A549 (cell line): ENCODE data around the gene MCM3AP. TPM values are rescaled to one million over a fixed set of nuclear protein-coding genes. Genes with fewer than 3 reads are reported as not detected.

Source experiments
- ATAC-seq, 2 experiments: fragments of 200-7000 bp in 1 of 2; fragments of >200 bp in 1 of 2; cut with Nextera tagmentation in 1 of 2; cut with Tn5 transposase in 1 of 2; 3 replicates each; pipeline versions ENCODE4 v1.8.0 to v1.9.1; 2018 to 2020; ENCODE audit warnings: mild to moderate bottlenecking in 1 of 2, moderate library complexity in 1 of 2
- CTCF ChIA-PET: fragments of 300-600 bp; sonication (Branson Sonifier 250); formaldehyde crosslinking; extraction: SDS; loops from one replicate; lab custom pipeline; 2021; ENCODE audit warnings: antibody characterized with exemption, inconsistent platforms; lab: Yijun Ruan, JAX
- POLR2A ChIA-PET: fragments of 350-600 bp; formaldehyde crosslinking; extraction: SDS; loops from one replicate; lab custom pipeline; 2021; ENCODE audit warnings: antibody characterized with exemption, inconsistent platforms; lab: Yijun Ruan, JAX
- DNase-seq, 2 experiments: peaks; one replicate each; pipeline versions ENCODE4 v3.0.0 to v3.0.0-alpha.2; 2011 to 2016; ENCODE audit warnings: low read depth in 1 of 2, low spot score in 1 of 2
- FAIRE-seq: peaks from 2 replicates; lab custom pipeline; 2011; peaks lifted over from hg19 to GRCh38; lab: Jason Lieb, UNC
- H3K27ac ChIP-seq, 2 experiments: fragments of >200 bp; sonication (Bioruptor Twin); formaldehyde crosslinking; 3 replicates each; pipeline ENCODE4 v1.5.1; 2016 to 2017
- H3K4me1 ChIP-seq: fragments of >200 bp; sonication (Bioruptor Twin); formaldehyde crosslinking; 3 replicates; pipeline ENCODE4 v1.6.1; 2016
- H3K4me2 ChIP-seq: fragments of >200 bp; sonication (Bioruptor Twin); formaldehyde crosslinking; 3 replicates; pipeline ENCODE4 v1.6.1; 2016
- H3K4me3 ChIP-seq: fragments of >200 bp; sonication (Bioruptor Twin); formaldehyde crosslinking; 3 replicates; pipeline ENCODE4 v1.5.1; 2016
- H3K9me3 ChIP-seq: fragments of >200 bp; sonication (Bioruptor Twin); formaldehyde crosslinking; 3 replicates; pipeline ENCODE4 v1.6.1; 2016
- BCL3 ChIP-seq: fragments of >200 bp; sonication (Bioruptor Twin); formaldehyde crosslinking; IDR thresholded peaks from 3 replicates; pipeline ENCODE4 v1.6.1; 2016
- BHLHE40 ChIP-seq: IDR thresholded peaks from 2 replicates; pipeline ENCODE4 v1.6.1; 2012; ENCODE audit warnings: low read depth, low read length, inconsistent platforms
- CEBPB ChIP-seq, 2 experiments: fragments of >200 bp in 1 of 2; sonication (Bioruptor Twin) in 1 of 2; formaldehyde crosslinking in 1 of 2; IDR thresholded peaks; 2 replicates each; pipeline ENCODE4 v1.6.1; 2012 to 2016
- CHD2 ChIP-seq: fragments of 150-350 bp; IDR thresholded peaks from 2 replicates; pipeline ENCODE4 v1.6.1; 2014; ENCODE audit warnings: low read length; ENCODE audit not compliant: partially characterized antibody
- CHD4 ChIP-seq: fragments of 200-600 bp; sonication (generic); IDR thresholded peaks from 2 replicates; pipeline ENCODE4 v1.6.1; 2016; ENCODE audit warnings: antibody characterized with exemption, mild to moderate bottlenecking, borderline replicate concordance
- E2F6 ChIP-seq: IDR thresholded peaks from 2 replicates; pipeline ENCODE4 v1.6.1; 2012; ENCODE audit warnings: low read depth, borderline replicate concordance
- EHF ChIP-seq: fragments of 250-450 bp; sonication (Bioruptor Pico); IDR thresholded peaks from 2 replicates; pipeline ENCODE4 v1.5.0; 2020; ENCODE audit warnings: mild to moderate bottlenecking
- EHMT2 ChIP-seq: fragments of 200-600 bp; sonication (generic); IDR thresholded peaks from 2 replicates; pipeline ENCODE4 v1.6.1; 2016; ENCODE audit warnings: antibody characterized with exemption, low read depth, mild to moderate bottlenecking, moderate library complexity
- ESRRA ChIP-seq: fragments of 150-350 bp; IDR thresholded peaks from 2 replicates; pipeline ENCODE4 v1.6.1; 2014; ENCODE audit warnings: mild to moderate bottlenecking, low read length, borderline replicate concordance
- FOSB ChIP-seq: fragments of 250-450 bp; sonication (Bioruptor Pico); IDR thresholded peaks from 2 replicates; pipeline ENCODE4 v1.5.0; 2020; ENCODE audit warnings: mild to moderate bottlenecking, moderate library complexity
- FOXS1 ChIP-seq: fragments of 250-450 bp; sonication (Bioruptor Pico); IDR thresholded peaks from 2 replicates; pipeline ENCODE4 v1.5.0; 2020; ENCODE audit warnings: mild to moderate bottlenecking, moderate library complexity
- HDAC2 ChIP-seq: fragments of 200-600 bp; sonication (generic); IDR thresholded peaks from 2 replicates; pipeline ENCODE4 v1.6.1; 2016
- HES2 ChIP-seq: fragments of >200 bp; sonication (Bioruptor Twin); formaldehyde crosslinking; IDR thresholded peaks from 2 replicates; pipeline ENCODE4 v1.6.1; 2016
- HEYL ChIP-seq: fragments of 250-450 bp; sonication (Bioruptor Pico); IDR thresholded peaks from 2 replicates; pipeline ENCODE4 v1.8.0; 2021; ENCODE audit warnings: mild to moderate bottlenecking, moderate library complexity
- HOXA7 ChIP-seq: fragments of 250-450 bp; sonication (Bioruptor Pico); IDR thresholded peaks from 2 replicates; pipeline ENCODE4 v1.5.0; 2020; ENCODE audit warnings: mild to moderate bottlenecking, moderate library complexity
- HOXB13 ChIP-seq: fragments of 250-450 bp; sonication (Bioruptor Pico); IDR thresholded peaks from 2 replicates; pipeline ENCODE4 v1.5.0; 2020; ENCODE audit warnings: low read depth, mild to moderate bottlenecking, moderate library complexity
- HOXB5 ChIP-seq: fragments of 250-450 bp; sonication (Bioruptor Pico); IDR thresholded peaks from 2 replicates; pipeline ENCODE4 v1.5.0; 2020; ENCODE audit warnings: mild to moderate bottlenecking, moderate library complexity
- JUN ChIP-seq, 2 experiments: fragments of >200 bp; sonication (Bioruptor Twin); formaldehyde crosslinking; IDR thresholded peaks; 2 replicates in 1 of 2; 3 replicates in 1 of 2; pipeline ENCODE4 v1.6.1; 2016 to 2017
- MAFK ChIP-seq: fragments of 450-650 bp; IDR thresholded peaks from 2 replicates; pipeline ENCODE4 v1.6.1; 2014; ENCODE audit not compliant: partially characterized antibody
- MAZ ChIP-seq: fragments of 150-350 bp; IDR thresholded peaks from 2 replicates; pipeline ENCODE4 v1.6.1; 2014; ENCODE audit warnings: antibody characterized with exemption, low read depth, low read length, borderline replicate concordance
- NR3C1 ChIP-seq: fragments of >200 bp; sonication (Bioruptor Twin); formaldehyde crosslinking; IDR thresholded peaks from 3 replicates; pipeline ENCODE4 v1.6.1; 2017
- POLR2AphosphoS2 ChIP-seq: conservative IDR thresholded peaks from 2 replicates; pipeline ENCODE4 v1.6.1; 2012; ENCODE audit warnings: low read length, improper control_type of control experiment, inconsistent platforms
- RARB ChIP-seq: fragments of 250-450 bp; sonication (Bioruptor Pico); IDR thresholded peaks from 2 replicates; pipeline ENCODE4 v1.8.0; 2021; ENCODE audit warnings: mild to moderate bottlenecking, moderate library complexity
- REST ChIP-seq: fragments of 200-600 bp; sonication (generic); IDR thresholded peaks from 2 replicates; pipeline ENCODE4 v1.6.1; 2016; ENCODE audit warnings: antibody characterized with exemption, mild to moderate bottlenecking, moderate library complexity
- SREBF2 ChIP-seq: fragments of 450-650 bp; IDR thresholded peaks from 2 replicates; pipeline ENCODE4 v1.6.1; 2014; ENCODE audit warnings: mild to moderate bottlenecking, moderate library complexity
- ZFP36 ChIP-seq: fragments of 450-650 bp; IDR thresholded peaks from 2 replicates; pipeline ENCODE4 v1.6.1; 2014; ENCODE audit warnings: borderline replicate concordance; ENCODE audit not compliant: partially characterized antibody
- ZNF302 ChIP-seq: fragments of 250-450 bp; sonication (Bioruptor Pico); IDR thresholded peaks from 2 replicates; pipeline ENCODE4 v1.9.0; 2021; ENCODE audit warnings: inconsistent platforms, mild to moderate bottlenecking, moderate library complexity
- WGBS: methylation state at CpG from one replicate; pipeline ENCODE4 v1.1.6; 2017; ENCODE audit errors: missing lambda C conversion rate; 5-methylcytosine and 5-hydroxymethylcytosine counted together
- polyA plus RNA-seq, 4 experiments: library from polyadenylated mRNA; depleted of rRNA in 3 of 4; stranded (reverse); fragments of >200 nt; fragmentation: RNase III in 1 of 4; extraction: RNeasy Plus Mini Kit Qiagen cat#74134 plus additional on column Dnase treatment in 1 of 4; gene quantifications; 2 replicates in 3 of 4; 3 replicates in 1 of 4; pipeline ENCODE4 v1.2.3, GENCODE V29; 2011 to 2017
- TF ChIP-seq, protein P1 (sequence below): IDR thresholded peaks from 2 replicates; pipeline ENCODE4 v1.6.1; 2012

Gene MCM3AP
- polyA plus RNA-seq, 2 of the 4 experiments (the other 2 are of a cell fraction), result 41.2 to 43.6 TPM

GRCh38 chr21:46199436-46200373 lies 85.7 kb downstream of the MCM3AP start:
- CTCF ChIA-PET, result interaction anchor here (1.3 to 1.7 kb wide), 2 partner anchors 10 to 17 kb away, joined by 3 to 4 read pairs; no protein-coding TSS in a partner anchor
- WGBS, result 90% methylated on average over 13 of the region's 13 CpGs
- Histone ChIP-seq H3K4me1 (no peaks in the 10 kb centered on the region), H3K4me3 (no peak overlapping the region), H3K4me2 (no peak overlapping the region), H3K27ac (no peak overlapping the region), H3K9me3 (no peaks in the 10 kb centered on the region)
- no peak for DNase-seq
- no peak for ATAC-seq
- POLR2A ChIA-PET, result no interaction called here
- TF ChIP-seq JUN (IDR thresholded peaks at IDR 0.05) (no peak), CEBPB (IDR thresholded peaks at IDR 0.05) (0 out of 4 replicates have a peak, but pooled peaks of 1 of the 2 experiments have one; percentile 28)
- no peak for FAIRE-seq

GRCh38 chr21:46196733-46197132 lies 88.7 kb downstream of the MCM3AP start:
- no peaks in the 10 kb centered on the region for H3K9me3 ChIP-seq
- no peak overlapping the region for H3K4me3 ChIP-seq
- CTCF ChIA-PET, result interaction anchor here (2.4 kb wide), 1 partner anchor 43 kb away, joined by 5 read pairs; no protein-coding TSS in a partner anchor
- TF ChIP-seq NR3C1, result no peak
- no peak for TF ChIP-seq HES2
- no peak for TF ChIP-seq CEBPB (IDR thresholded peaks at IDR 0.05)
- no peak for TF ChIP-seq JUN (IDR thresholded peaks at IDR 0.05)
- no peak for TF ChIP-seq ZFP36
- TF ChIP-seq CHD4, result no peak
- no peak for TF ChIP-seq HOXB13
- TF ChIP-seq MAZ, result no peak
- TF ChIP-seq EHF (CRISPR knock-in tag), result no peak
- TF ChIP-seq HDAC2, result no peak
- TF ChIP-seq BCL3, result no peak
- no peak for TF ChIP-seq EHMT2
- TF ChIP-seq POLR2AphosphoS2, result no peak
- TF ChIP-seq FOSB (CRISPR knock-in tag), result no peak
- TF ChIP-seq, protein P1, sequence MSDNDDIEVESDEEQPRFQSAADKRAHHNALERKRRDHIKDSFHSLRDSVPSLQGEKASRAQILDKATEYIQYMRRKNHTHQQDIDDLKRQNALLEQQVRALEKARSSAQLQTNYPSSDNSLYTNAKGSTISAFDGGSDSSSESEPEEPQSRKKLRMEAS, result no peak
- TF ChIP-seq E2F6, result no peak
- TF ChIP-seq HOXB5, result no peak
- ATAC-seq (no peak), DNase-seq (no peak), FAIRE-seq (no peak)
- POLR2A ChIA-PET, result no interaction called here
- no peak overlapping the region for H3K27ac ChIP-seq
- WGBS, result 90% methylated on average over 20 of the region's 20 CpGs
- H3K4me2 ChIP-seq, result no peak overlapping the region
- no peaks in the 10 kb centered on the region for H3K4me1 ChIP-seq

DNA sequence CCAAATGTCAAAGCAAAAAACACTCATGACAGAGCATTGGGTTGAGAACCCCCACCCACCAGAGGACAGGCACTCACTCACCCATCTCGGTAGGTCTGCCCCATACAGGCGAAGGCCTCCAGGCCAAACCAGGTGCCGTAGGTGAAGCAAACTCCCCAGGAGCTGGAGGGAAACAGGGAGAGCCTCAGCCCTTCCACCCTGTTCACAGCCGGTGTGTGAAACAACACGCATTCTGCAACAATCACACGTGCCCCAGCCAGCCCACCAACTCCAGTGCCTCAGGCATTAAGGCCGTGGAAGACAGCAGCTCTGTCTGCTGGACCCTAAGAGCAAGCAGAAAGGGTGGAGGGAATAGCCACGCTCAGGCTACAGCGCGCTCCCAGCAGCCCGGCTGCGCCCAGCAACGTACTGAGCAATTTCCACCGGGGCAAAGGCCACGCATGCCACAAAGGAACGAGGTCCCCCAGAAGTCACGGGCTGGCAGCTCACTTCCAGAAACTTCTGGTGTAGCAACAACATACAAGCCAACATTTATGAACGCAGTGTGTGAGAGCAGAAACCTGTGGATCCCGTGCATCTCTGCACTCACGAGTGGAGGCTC lies 89.7 kb downstream of the MCM3AP start:
- FAIRE-seq (no peak), DNase-seq (no peak), ATAC-seq (no peak)
- no peak overlapping the region for H3K4me2 ChIP-seq
- no peak overlapping the region for H3K27ac ChIP-seq
- ChIA-PET POLR2A (no interaction called here), CTCF (interaction anchor here (1.5 kb wide), 1 partner anchor 52 kb away, joined by 5 read pairs; no protein-coding TSS in a partner anchor)
- WGBS, result 89% methylated on average over 19 of the region's 20 CpGs
- H3K9me3 ChIP-seq, result no peaks in the 10 kb centered on the region
- H3K4me1 ChIP-seq, result no peaks in the 10 kb centered on the region
- H3K4me3 ChIP-seq, result no peak overlapping the region
- TF ChIP-seq FOSB (CRISPR knock-in tag) (no peak), FOXS1 (CRISPR knock-in tag) (no peak), MAZ (no peak), RARB (CRISPR knock-in tag) (no peak), REST (no peak), ZNF302 (CRISPR knock-in tag) (no peak), HEYL (CRISPR knock-in tag) (no peak), POLR2AphosphoS2 (no peak), CHD2 (no peak), SREBF2 (no peak), ESRRA (no peak), HOXA7 (no peak), BHLHE40 (no peak), MAFK (no peak)
